Small intestine (tissue), 7 donors: ENCODE data around the gene RANBP3. TPM values are rescaled to one million over a fixed set of nuclear protein-coding genes. Genes with fewer than 3 reads are reported as not detected.
A peak's percentile ranks its signal among the peaks of the same experiment; 100 is the strongest.

Source experiments
- DNase-seq, 2 donors: peaks; one replicate each; pipeline versions ENCODE4 v3.0.0 to v3.0.0-alpha.2; 2013
- FAIRE-seq: peaks from 2 replicates; lab custom pipeline; 2012; peaks lifted over from hg19 to GRCh38; lab: Jason Lieb, UNC
- H3K27ac ChIP-seq, 3 donors: one replicate each; pipeline ENCODE4 v1.5.1; 2013; ENCODE audit warnings: low read length in 2 of 3, mild to moderate bottlenecking in 2 of 3, control low read depth in 1 of 3, inconsistent platforms in 1 of 3, low read depth in 1 of 3, moderate library complexity in 1 of 3
- H3K27me3 ChIP-seq, 3 donors: one replicate each; pipeline ENCODE4 v1.6.1; 2013; ENCODE audit warnings: low read length in 3 of 3, inconsistent platforms in 1 of 3; ENCODE audit not compliant: control insufficient read depth in 3 of 3, insufficient read depth in 3 of 3
- H3K36me3 ChIP-seq, 3 donors: one replicate each; pipeline ENCODE4 v1.6.1; 2013; ENCODE audit warnings: low read length in 3 of 3, inconsistent platforms in 1 of 3, low read depth in 1 of 3, mild to moderate bottlenecking in 1 of 3, moderate library complexity in 1 of 3; ENCODE audit not compliant: control insufficient read depth in 3 of 3, insufficient read depth in 2 of 3
- H3K4me1 ChIP-seq, 3 donors: one replicate each; pipeline ENCODE4 v1.6.1; 2013; ENCODE audit warnings: low read length in 2 of 3, inconsistent platforms in 1 of 3, low read depth in 1 of 3, mild to moderate bottlenecking in 1 of 3, moderate library complexity in 1 of 3; ENCODE audit not compliant: control insufficient read depth in 3 of 3, insufficient read depth in 2 of 3
- H3K4me3 ChIP-seq, 3 donors: one replicate each; pipeline ENCODE4 v1.5.1; 2013; ENCODE audit warnings: low read length in 3 of 3, control low read depth in 1 of 3, inconsistent platforms in 1 of 3, low read depth in 1 of 3, mild to moderate bottlenecking in 1 of 3, moderate library complexity in 1 of 3
- H3K9me3 ChIP-seq, 2 donors: one replicate each; pipeline ENCODE4 v1.6.1; 2013; ENCODE audit warnings: low read depth in 1 of 2, low read length in 1 of 2; ENCODE audit not compliant: control insufficient read depth in 2 of 2, insufficient read depth in 1 of 2
- WGBS, 3 donors: extraction: QIAGEN DNeasy Blood & Tissue Kit; methylation state at CpG; one replicate each; pipeline ENCODE4 v1.1.7; 2013; 5-methylcytosine and 5-hydroxymethylcytosine counted together
- polyA plus RNA-seq, 4 donors: library from polyadenylated mRNA; stranded (reverse) in 3 of 4; unstranded in 1 of 4; fragments of 200-250 nt in 3 of 4; fragments of 120-200 nt in 1 of 4; gene quantifications; one replicate each; pipeline versions ENCODE4 v1.2.1 to v1.2.3, GENCODE V29; 2013
- donor health status: healthy with polysubstance abuse.
- donor health status: control.
- donor health status: control.
- donor health status: Bipolar disorder and iron deficiency.
- donor health status: healthy.

RANBP3 gene
- polyA plus RNA-seq, 4 donors = 23.0 to 52.5 (median 38.3) TPM

DNA sequence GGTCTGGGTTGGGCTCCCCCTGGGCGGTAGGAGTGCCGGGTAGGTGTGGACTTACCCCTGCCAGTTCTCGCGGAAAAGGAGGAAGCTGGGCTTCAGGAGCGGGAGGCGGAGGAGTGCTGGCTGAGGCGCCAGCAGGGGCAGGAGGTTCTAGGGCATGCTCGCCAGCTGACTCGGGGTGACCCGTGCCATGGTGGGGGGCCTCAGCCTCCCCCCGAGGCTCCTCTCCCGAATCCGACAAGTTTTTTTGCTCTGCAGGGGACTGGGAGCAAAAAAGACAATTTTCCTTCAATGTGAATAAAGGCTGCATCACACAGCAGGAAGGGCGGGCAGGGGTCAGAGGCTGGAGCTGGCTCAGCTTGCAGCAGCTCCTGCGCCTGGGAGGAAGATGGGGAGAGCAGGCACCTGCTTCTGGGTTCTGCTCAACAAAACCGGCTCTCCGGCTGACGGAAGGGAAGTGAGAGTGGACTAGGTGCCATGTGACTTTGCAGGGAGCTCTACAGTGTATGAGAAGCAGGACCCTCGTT, 26.5 kb downstream of the RANBP3 start:
- peaks cover 2 to 57% (median 37%) of the 10 kb centered on the region in 3 donors for H3K4me1 ChIP-seq
- FAIRE-seq = no peak
- WGBS, 3 donors = 32 to 50% (median 45%) methylated on average over 19 of the region's 19 CpGs

DNA sequence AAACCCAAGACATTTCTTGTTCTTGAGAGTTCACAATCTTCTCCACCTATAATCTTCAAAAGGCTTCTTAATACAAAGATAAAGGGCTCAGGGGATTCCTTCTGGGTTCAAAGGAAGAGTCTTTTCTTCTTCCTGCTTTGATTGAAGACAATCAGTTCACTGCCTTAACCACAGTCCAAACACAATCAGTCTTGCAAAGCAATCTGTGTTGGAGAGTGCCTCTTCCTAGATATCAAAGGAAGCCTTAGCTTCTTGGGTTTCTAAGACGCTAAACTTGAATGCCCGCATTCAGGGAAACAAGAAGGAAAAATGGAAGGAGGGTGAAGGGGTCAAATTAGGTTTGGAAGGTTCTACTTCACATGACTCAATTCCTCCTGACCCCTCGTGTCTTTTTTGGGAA, 27.2 kb downstream of the RANBP3 start:
- Histone ChIP-seq H3K9me3 (no peaks in the 10 kb centered on the region), H3K4me3 (no peak overlapping the region), H3K4me1 (peaks cover 2 to 57% (median 37%) of the 10 kb centered on the region in 3 donors), H3K36me3 (peaks cover 0 to 64% (median 0%) of the 10 kb centered on the region in 3 donors), H3K27ac (no peak overlapping the region), H3K27me3 (no peaks in the 10 kb centered on the region)
- DNase-seq = no peak
- FAIRE-seq = no peak
- 56 to 75% (median 70%) methylated on average over 3 of the region's 3 CpGs for WGBS, 3 donors

More for the DNA sequence above, 26.5 kb downstream of the RANBP3 start:
- Histone ChIP-seq H3K4me3 (no peak overlapping the region), H3K27ac (peak overlapping the region in 1 of 3 donors; percentile 41), H3K27me3 (no peaks in the 10 kb centered on the region), H3K36me3 (peaks cover 0 to 57% (median 0%) of the 10 kb centered on the region in 3 donors), H3K9me3 (no peaks in the 10 kb centered on the region)
- DNase-seq = no peak

DNA sequence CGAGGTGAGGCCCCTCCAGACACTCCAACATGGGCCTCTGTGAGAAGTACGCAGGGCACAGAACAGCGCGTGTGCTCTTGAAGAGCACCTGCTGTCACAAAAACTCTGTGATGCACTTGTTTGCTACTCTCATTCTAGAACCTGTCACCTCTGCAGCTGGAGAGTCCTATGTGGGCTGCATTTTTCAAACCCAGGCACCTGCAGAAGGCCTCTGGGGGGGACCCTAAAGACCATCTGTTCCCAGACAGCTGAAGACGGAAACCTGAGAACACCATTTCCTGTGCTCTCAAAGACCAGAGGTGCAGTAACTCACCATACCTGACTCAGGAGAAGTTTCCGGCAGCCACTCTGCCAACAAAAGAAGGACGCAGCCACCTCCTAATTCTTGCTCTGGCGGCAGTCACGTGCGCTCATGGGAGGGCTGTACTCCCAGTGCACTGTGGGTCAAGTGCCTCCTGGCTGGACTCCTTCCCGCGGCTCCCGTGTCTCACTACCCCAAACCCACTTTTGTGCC, 28.1 kb downstream of the RANBP3 start:
- 74 to 86% (median 76%) methylated on average over 13 of the region's 13 CpGs for WGBS, 3 donors
- no peaks in the 10 kb centered on the region for H3K27me3 ChIP-seq
- H3K4me3 ChIP-seq = no peak overlapping the region
- DNase-seq (no peak), FAIRE-seq (no peak)
- H3K27ac ChIP-seq = peak overlapping the region in 2 of 3 donors; percentile 23 to 71
- peaks cover 2 to 51% (median 37%) of the 10 kb centered on the region in 3 donors for H3K4me1 ChIP-seq
- H3K36me3 ChIP-seq = peaks cover 0 to 66% (median 0%) of the 10 kb centered on the region in 3 donors
- H3K9me3 ChIP-seq = no peaks in the 10 kb centered on the region

GRCh38 chr19:5948752-5949564, 29.0 kb downstream of the RANBP3 start:
- WGBS, 3 donors = 56 to 81% (median 59%) methylated on average over 13 of the region's 13 CpGs
- H3K4me3 ChIP-seq = no peak overlapping the region
- H3K27ac ChIP-seq = peak overlapping the region in 2 of 3 donors; percentile 37 to 71
- FAIRE-seq = no peak
- peaks cover 0 to 71% (median 0%) of the 10 kb centered on the region in 3 donors for H3K36me3 ChIP-seq
- DNase-seq = no peak
- no peaks in the 10 kb centered on the region for H3K9me3 ChIP-seq
- H3K4me1 ChIP-seq = peaks cover 1 to 43% (median 29%) of the 10 kb centered on the region in 3 donors
- H3K27me3 ChIP-seq = no peaks in the 10 kb centered on the region

DNA sequence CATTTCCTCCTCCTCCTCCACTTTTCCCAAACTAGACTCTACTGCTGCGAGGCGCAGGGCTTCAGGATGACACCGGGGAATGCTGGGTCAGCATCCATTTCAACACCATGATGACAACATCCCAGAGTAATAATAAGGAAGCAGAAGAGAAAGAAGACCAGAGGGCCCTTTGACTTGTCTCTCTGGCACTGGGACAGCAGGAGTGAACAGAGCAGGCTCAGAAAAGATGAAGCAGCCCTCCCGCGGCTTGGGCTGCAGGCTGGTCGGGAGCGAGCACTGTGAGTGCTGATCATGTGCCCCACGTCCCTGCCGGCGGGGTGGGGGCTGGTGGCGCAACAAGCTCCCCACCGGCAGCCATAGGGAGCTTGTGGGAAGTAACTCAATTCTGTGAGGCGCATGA, 30.5 kb downstream of the RANBP3 start:
- Histone ChIP-seq H3K4me1 (peaks cover 0 to 34% (median 21%) of the 10 kb centered on the region in 3 donors), H3K9me3 (no peaks in the 10 kb centered on the region), H3K27me3 (no peaks in the 10 kb centered on the region), H3K27ac (peak overlapping the region in 2 of 3 donors; percentile 32 to 76), H3K4me3 (no peak overlapping the region), H3K36me3 (peaks cover 0 to 82% (median 0%) of the 10 kb centered on the region in 3 donors)
- DNase-seq (no peak), FAIRE-seq (no peak)
- WGBS, 3 donors = 65 to 92% (median 86%) methylated on average over 13 of the region's 13 CpGs

GRCh38 chr19:5943623-5944022, 34.3 kb downstream of the RANBP3 start:
- Histone ChIP-seq H3K4me3 (no peak overlapping the region), H3K9me3 (no peaks in the 10 kb centered on the region), H3K4me1 (peaks cover 0 to 12% (median 3%) of the 10 kb centered on the region in 3 donors), H3K27ac (peak overlapping the region in 2 of 3 donors; percentile 33), H3K27me3 (no peaks in the 10 kb centered on the region), H3K36me3 (peaks cover 0 to 88% (median 12%) of the 10 kb centered on the region in 3 donors)
- 65 to 80% (median 75%) methylated on average over 10 of the region's 10 CpGs for WGBS, 3 donors
- no peak for DNase-seq
- no peak for FAIRE-seq

GRCh38 chr19:5943045-5943444, 34.9 kb downstream of the RANBP3 start:
- Histone ChIP-seq H3K27me3 (no peaks in the 10 kb centered on the region), H3K9me3 (no peaks in the 10 kb centered on the region), H3K36me3 (peaks cover 0 to 90% (median 12%) of the 10 kb centered on the region in 3 donors), H3K27ac (peak overlapping the region in 2 of 3 donors; percentile 23 to 40), H3K4me1 (peaks cover 0 to 10% (median 0%) of the 10 kb centered on the region in 3 donors), H3K4me3 (no peak overlapping the region)
- FAIRE-seq = no peak
- 68 to 92% (median 86%) methylated on average over 10 of the region's 10 CpGs for WGBS, 3 donors
- DNase-seq = no peak

DNA sequence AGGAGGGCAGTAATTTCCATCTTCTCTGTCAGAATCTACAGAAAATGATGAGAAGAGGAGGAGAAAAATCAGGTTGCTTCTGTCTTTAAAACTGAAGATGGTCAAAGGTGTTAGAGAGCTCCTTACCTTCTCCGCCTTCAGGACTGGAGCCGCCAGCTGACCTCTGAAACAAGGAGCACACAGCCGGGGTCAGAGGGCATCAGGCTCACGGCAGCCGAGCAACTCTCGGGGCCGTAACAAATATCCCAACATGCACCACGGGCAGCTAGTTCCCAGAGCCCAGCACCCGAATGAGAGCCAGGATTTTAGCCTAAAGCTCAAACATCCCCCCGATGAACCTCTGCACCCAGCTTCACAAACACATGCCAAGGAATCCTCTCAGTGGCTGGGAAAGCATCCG, 36.3 kb downstream of the RANBP3 start:
- Histone ChIP-seq H3K9me3 (no peaks in the 10 kb centered on the region), H3K4me3 (no peak overlapping the region), H3K27ac (no peak overlapping the region), H3K36me3 (peaks cover 0 to 91% (median 17%) of the 10 kb centered on the region in 3 donors), H3K4me1 (peaks cover 0 to 2% (median 0%) of the 10 kb centered on the region in 3 donors), H3K27me3 (no peaks in the 10 kb centered on the region)
- FAIRE-seq (no peak), DNase-seq (no peak)
- WGBS, 3 donors = 74 to 83% (median 81%) methylated on average over 11 of the region's 11 CpGs
